Thymus (tissue), 11 donors: ENCODE data around the gene ING3. TPM values are rescaled to one million over a fixed set of nuclear protein-coding genes. Genes with fewer than 3 reads are reported as not detected.

Experiments
- DNase-seq, 9 donors: peaks; one replicate each; pipeline ENCODE4 v3.0.0-alpha.2; 2013; ENCODE audit warnings: low spot score in 9 of 9, low read depth in 6 of 9, missing footprints in 1 of 9
- H3K27ac ChIP-seq, 2 donors: one replicate each; pipeline ENCODE4 v1.5.1; 2013; ENCODE audit warnings: control low read depth in 1 of 2, low read depth in 1 of 2, low read length in 1 of 2, mild to moderate bottlenecking in 1 of 2, moderate library complexity in 1 of 2
- H3K27me3 ChIP-seq, 2 donors: one replicate each; pipeline ENCODE4 v1.5.1; 2013; ENCODE audit warnings: low read length in 1 of 2; ENCODE audit not compliant: control insufficient read depth in 2 of 2, insufficient read depth in 1 of 2
- H3K36me3 ChIP-seq, 2 donors: one replicate each; pipeline ENCODE4 v1.5.1; 2013; ENCODE audit warnings: low read length in 1 of 2, mild to moderate bottlenecking in 1 of 2, moderate library complexity in 1 of 2; ENCODE audit not compliant: control insufficient read depth in 2 of 2, insufficient read depth in 2 of 2
- H3K4me1 ChIP-seq, 2 donors: one replicate each; pipeline ENCODE4 v1.5.1; 2013; ENCODE audit warnings: low read length in 2 of 2; ENCODE audit not compliant: control insufficient read depth in 2 of 2, insufficient read depth in 2 of 2
- H3K4me3 ChIP-seq, 2 donors: one replicate each; pipeline ENCODE4 v1.5.1; 2013; ENCODE audit warnings: low read length in 2 of 2, control low read depth in 1 of 2, mild to moderate bottlenecking in 1 of 2
- H3K9me3 ChIP-seq, 2 donors: one replicate each; pipeline ENCODE4 v1.5.1; 2013; ENCODE audit warnings: low read length in 1 of 2, mild to moderate bottlenecking in 1 of 2; ENCODE audit not compliant: control insufficient read depth in 2 of 2, insufficient read depth in 1 of 2
- WGBS: extraction: QIAGEN DNeasy Blood & Tissue Kit; methylation state at CpG from one replicate; pipeline ENCODE4 v1.1.7; 2013; 5-methylcytosine and 5-hydroxymethylcytosine counted together
- polyA plus RNA-seq: library from polyadenylated mRNA; stranded (reverse); fragments of 200-250 nt; gene quantifications from one replicate; pipeline ENCODE4 v1.2.3, GENCODE V29; 2013
- total RNA-seq: library from RNA; stranded (reverse); fragments of 120-200 nt; gene quantifications from one replicate; pipeline ENCODE4 v1.2.4, GENCODE V29; 2013
- donor health status: healthy.

The ING3 gene
- total and polyA plus RNA-seq, 2 donors, result 16.4 to 27.2 TPM

DNA sequence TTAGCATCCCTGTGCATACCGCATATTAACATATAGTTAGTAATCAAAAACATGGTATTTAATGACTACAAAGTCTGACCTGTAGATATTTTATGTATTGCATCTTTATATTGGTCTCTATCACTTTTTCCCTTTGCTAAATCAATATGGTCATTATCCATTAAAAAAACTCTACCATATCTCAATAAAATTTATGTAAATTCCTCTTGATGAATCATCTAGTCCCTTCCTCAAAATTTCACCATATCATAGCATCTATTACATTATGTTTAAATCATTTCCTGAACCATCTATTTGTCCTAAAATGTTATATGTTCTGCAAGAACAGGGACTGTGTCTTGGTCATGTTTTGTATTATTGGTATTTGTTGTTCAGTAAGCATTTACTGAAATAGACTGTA, 7.7 kb upstream of the ING3 start:
- H3K9me3 ChIP-seq, result no peaks in the 10 kb centered on the region
- H3K36me3 ChIP-seq, result no peaks in the 10 kb centered on the region
- no peaks in the 10 kb centered on the region for H3K4me1 ChIP-seq
- peaks cover 2 to 3% of the 10 kb centered on the region in 2 donors for H3K27me3 ChIP-seq
- no peak overlapping the region for H3K4me3 ChIP-seq
- no peak for DNase-seq
- 98% methylated on average over 1 of the region's 1 CpG for WGBS
- no peak overlapping the region for H3K27ac ChIP-seq

DNA sequence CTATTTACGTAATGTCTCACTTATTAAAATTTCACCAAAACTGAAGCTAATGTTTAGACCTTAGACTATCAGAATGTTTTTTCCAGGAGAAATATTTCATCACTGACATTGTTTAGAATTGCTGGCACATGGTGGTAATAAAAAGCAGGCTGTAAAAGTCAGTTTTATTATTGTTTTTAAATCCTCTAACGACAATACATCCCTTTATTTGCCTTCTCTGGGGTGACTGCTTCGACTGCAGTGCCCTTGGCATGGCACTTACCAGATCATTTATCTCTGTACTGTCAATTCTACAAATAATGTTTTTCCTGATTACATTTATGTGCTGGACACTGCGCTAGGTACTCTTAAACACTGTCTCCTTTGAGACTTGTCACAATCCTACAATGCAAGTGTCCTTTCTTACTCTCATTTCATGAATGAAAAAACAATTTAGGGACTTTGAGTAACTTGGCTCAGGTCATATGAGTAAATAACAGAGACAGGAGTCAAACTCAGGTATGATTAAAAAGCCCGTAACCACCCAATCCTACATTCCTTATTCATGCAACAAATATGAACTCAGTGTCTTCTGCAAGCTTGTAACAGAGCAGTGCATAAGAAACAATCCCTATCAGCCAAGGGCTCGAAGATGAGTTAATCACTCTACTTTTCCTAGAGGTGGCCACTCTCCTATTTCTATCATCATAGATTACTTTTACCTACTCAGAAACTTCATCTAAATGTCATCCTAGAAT, 5.6 kb upstream of the ING3 start:
- no peaks in the 10 kb centered on the region for H3K36me3 ChIP-seq
- H3K4me1 ChIP-seq, result no peaks in the 10 kb centered on the region

DNA sequence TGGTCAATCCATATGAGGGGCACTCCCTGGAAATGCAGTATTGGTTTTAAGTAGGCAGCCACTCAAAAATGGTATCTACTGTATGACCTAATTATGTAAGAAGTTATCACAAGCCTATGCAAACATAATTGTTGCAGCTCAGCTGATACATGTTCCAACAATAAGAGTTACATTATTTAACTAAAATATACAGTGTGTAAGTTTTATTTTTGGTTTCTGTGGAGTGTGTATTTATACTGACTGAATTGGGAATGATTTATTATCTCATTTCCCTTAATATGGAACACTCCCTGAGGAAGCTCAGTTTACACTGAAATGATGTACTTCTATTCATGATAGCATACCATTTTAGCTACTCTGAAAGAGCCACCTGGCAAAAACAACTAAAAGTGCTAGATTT, 2.6 kb upstream of the ING3 start:
- Histone ChIP-seq H3K36me3 (peaks cover 0 to 4% of the 10 kb centered on the region in 2 donors), H3K4me1 (peaks cover 0 to 3% of the 10 kb centered on the region in 2 donors), H3K9me3 (no peaks in the 10 kb centered on the region), H3K4me3 (no peak overlapping the region), H3K27ac (no peak overlapping the region), H3K27me3 (no peaks in the 10 kb centered on the region)
- no peak for DNase-seq

More for the DNA sequence above, 5.6 kb upstream of the ING3 start:
- H3K27ac ChIP-seq, result no peak overlapping the region
- H3K4me3 ChIP-seq, result no peak overlapping the region
- H3K27me3 ChIP-seq, result peaks cover 2 to 3% of the 10 kb centered on the region in 2 donors
- H3K9me3 ChIP-seq, result no peaks in the 10 kb centered on the region
- WGBS, result 95% methylated on average over 6 of the region's 6 CpGs
- DNase-seq, result no peak

DNA sequence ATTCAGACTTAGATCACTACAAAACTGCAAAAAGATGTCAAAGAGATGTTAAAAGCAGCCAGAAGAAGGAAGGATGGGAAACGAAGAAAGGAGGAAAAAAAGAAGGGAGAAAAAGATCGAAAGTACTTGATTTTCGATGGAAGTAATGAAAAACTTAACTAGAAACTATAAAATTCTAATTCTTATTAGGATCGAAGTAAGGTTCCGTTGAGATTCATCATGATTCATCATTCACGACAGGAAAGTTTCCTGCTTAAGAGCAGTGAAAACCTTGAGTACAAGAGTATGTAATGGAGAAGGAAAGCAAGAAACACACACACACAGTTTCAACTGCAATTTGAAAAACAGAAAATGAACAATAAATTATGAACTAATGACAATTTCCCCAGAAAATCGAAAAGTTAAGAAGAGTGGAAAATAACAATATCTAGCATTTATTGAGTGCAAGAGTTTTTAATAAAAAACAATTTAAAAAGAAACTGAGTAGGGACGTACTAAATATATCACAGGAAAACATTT, 1.1 kb upstream of the ING3 start:
- WGBS, result 23% methylated on average over 8 of the region's 8 CpGs
- peak in 2 of 9 donors; percentile 35 to 49 for DNase-seq
- H3K4me3 ChIP-seq, result peak overlapping the region; percentile 67 to 70

DNA sequence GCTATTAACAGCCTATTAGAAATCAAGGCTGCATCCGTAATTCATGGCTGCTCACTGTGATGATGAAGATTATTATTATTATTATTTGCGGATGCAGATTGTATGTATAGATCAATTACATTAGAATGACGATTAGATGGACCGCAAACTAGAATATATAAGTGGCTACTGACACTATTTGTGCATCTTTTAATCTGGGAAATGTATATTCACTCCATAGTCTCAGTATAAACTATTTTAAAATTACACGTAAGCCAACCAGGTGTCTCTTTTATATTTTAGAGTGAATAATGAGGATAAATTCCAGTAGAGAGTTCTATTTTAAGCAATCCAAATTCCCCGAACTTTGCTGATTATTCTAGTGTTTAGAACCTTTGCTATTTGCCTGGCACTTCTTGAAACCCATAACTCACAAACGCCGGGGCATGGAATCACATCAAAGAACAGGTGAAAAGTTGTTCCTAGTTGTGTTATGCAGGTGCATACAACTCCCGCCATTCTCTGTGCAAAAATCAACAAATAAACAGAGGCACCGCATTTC, 509 bp upstream of the ING3 start:
- H3K4me1 ChIP-seq, result peaks cover 0 to 3% of the 10 kb centered on the region in 2 donors
- peaks cover 0 to 19% of the 10 kb centered on the region in 2 donors for H3K36me3 ChIP-seq
- peak in 2 of 9 donors; percentile 12 to 14 for DNase-seq
- peak overlapping the region; percentile 67 to 70 for H3K4me3 ChIP-seq
- H3K27me3 ChIP-seq, result no peaks in the 10 kb centered on the region
- H3K9me3 ChIP-seq, result no peaks in the 10 kb centered on the region
- 2% methylated on average over 10 of the region's 10 CpGs for WGBS
- peak overlapping the region; percentile 54 to 83 for H3K27ac ChIP-seq

More for the DNA sequence above, 1.1 kb upstream of the ING3 start:
- peaks cover 0 to 14% of the 10 kb centered on the region in 2 donors for H3K36me3 ChIP-seq
- H3K4me1 ChIP-seq, result peaks cover 0 to 3% of the 10 kb centered on the region in 2 donors
- no peaks in the 10 kb centered on the region for H3K9me3 ChIP-seq
- no peaks in the 10 kb centered on the region for H3K27me3 ChIP-seq
- peak overlapping the region in 1 of 2 donors; percentile 43 for H3K27ac ChIP-seq

DNA sequence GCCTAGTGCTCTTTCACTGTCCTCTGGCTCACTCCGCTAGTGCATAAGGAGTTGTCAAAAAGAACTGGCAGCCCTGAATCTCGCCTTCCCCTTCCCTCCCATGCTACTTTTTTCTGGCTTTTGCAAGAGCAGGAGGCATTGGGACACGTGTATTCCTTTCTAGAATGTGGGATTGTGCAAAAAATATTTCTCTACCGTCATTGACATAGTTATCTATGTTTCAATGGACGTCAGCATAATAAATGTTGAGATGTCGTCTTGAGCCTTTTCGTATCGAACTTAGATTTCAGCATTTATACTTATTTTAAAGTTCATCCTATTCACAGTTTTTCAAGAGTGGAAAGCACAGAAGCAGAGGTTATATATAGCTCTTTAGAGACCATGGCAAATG, 727 bp downstream of the ING3 start:
- WGBS, result 25% methylated on average over 8 of the region's 8 CpGs
- Histone ChIP-seq H3K27ac (peak overlapping the region; percentile 86 to 99), H3K9me3 (no peaks in the 10 kb centered on the region), H3K27me3 (no peaks in the 10 kb centered on the region), H3K4me3 (peak overlapping the region; percentile 56 to 70), H3K4me1 (peaks cover 0 to 3% of the 10 kb centered on the region in 2 donors), H3K36me3 (peaks cover 0 to 31% of the 10 kb centered on the region in 2 donors)
- no peak for DNase-seq

DNA sequence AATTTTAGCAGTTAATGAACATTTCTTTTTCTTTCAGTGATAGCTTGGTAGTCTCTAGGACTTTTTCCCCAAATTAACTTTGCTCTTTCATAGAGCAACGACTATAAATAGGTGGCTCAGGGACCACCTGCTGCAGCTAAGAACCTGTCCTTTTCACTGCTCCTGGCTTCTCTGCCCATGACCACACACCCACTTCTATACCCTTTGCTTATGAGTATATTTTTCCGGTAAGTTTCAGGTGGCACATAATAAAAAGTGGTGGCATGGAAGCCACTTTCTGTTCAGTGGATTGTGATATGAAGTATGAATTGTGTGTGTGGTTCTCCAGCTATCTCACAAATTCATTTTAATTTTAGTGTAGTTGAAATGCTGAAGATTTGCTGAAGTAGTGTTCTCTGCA, 1.2 kb downstream of the ING3 start:
- H3K27me3 ChIP-seq, result no peaks in the 10 kb centered on the region
- peaks cover 0 to 33% of the 10 kb centered on the region in 2 donors for H3K36me3 ChIP-seq
- H3K4me3 ChIP-seq, result peak overlapping the region in 1 of 2 donors; percentile 56
- peak overlapping the region in 1 of 2 donors; percentile 99 for H3K27ac ChIP-seq
- H3K9me3 ChIP-seq, result no peaks in the 10 kb centered on the region
- H3K4me1 ChIP-seq, result peaks cover 0 to 3% of the 10 kb centered on the region in 2 donors
- 91% methylated on average over 2 of the region's 2 CpGs for WGBS
- peak in 2 of 9 donors; percentile 4 to 17 for DNase-seq

DNA sequence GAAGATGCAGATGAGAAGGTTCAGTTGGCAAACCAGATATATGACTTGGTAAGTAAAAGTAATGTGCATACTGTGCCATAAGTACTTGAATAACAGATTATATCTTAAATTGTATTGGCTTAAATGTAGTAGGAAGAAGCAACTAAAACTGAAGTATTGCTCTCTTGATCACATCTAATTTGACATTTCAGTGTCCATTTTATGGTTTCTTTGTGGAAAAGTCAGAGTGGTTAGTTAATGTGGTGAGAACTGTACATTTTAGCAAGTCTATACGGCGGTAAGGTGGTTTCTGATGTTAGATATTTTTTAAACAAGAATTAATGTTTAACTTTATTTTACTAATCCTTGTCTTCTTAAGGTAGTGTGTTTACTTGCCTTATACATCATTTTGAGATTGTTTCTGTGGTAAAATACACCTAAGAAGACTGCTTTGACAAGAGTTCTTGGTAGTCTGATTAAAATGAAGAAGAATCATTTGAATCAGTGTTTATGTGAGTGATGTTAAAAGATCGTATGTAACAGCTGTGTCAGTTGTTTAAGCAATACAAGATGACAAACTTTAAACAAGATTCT, 5.1 kb downstream of the ING3 start:
- WGBS, result 97% methylated on average over 3 of the region's 3 CpGs
- Histone ChIP-seq H3K27ac (no peak overlapping the region), H3K27me3 (no peaks in the 10 kb centered on the region), H3K9me3 (no peaks in the 10 kb centered on the region), H3K4me1 (peaks cover 0 to 3% of the 10 kb centered on the region in 2 donors), H3K36me3 (peaks cover 4 to 43% of the 10 kb centered on the region in 2 donors), H3K4me3 (no peak overlapping the region)
- DNase-seq, result no peak

DNA sequence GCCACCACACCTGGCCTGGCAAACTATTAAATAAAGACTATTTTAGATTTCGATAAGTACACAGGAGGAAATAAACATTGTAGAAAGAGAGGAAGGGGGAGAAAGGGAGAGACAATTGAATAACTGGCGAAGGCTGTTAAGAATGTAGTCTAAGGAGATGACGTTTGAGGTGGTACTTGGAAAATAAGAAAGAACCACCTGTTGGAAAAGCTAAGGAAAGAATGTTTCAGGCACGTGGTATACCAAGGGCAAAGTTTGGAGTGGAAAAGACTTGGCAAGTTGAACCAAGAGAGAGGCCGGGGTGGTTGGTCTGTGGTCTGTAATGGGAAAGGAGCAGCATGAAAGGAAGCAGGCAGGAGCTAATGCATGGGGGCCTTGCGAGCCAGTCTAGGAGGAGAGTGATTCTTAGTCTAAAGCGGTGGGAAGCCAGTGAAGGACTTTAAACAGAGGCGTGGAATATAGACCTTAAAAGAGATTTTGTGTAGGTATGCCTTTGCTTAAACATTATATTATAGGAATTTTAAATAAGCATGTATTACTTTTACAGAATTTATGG, 9.4 kb downstream of the ING3 start:
- H3K27ac ChIP-seq, result no peak overlapping the region
- no peaks in the 10 kb centered on the region for H3K9me3 ChIP-seq
- H3K36me3 ChIP-seq, result peaks cover 6 to 31% of the 10 kb centered on the region in 2 donors
- no peak overlapping the region for H3K4me3 ChIP-seq
- H3K27me3 ChIP-seq, result no peaks in the 10 kb centered on the region
- 95% methylated on average over 8 of the region's 8 CpGs for WGBS
- no peak for DNase-seq
- H3K4me1 ChIP-seq, result no peaks in the 10 kb centered on the region
